Activated naive CD8-positive, alpha-beta T cell treated with anti-CD3 and anti-CD28 coated beads, Interleukin-2, amount 50 U/mL, for 16 hours (primary cell): ENCODE measurements around the gene MOGAT1.
"Not testable (repeated sequence)": the region's sequence is repeated elsewhere in the genome, so short reads cannot be mapped to it uniquely, and the experiment has no call there.

Experiments
- DNase-seq: peaks from one replicate; pipeline ENCODE4 v3.0.0-alpha.2; 2020; ENCODE audit warnings: low read depth, low spot score

The MOGAT1 gene

GRCh38 chr2:222710736-222711135 is 39.3 kb downstream of the MOGAT1 start:
- no peak for DNase-seq

GRCh38 chr2:222711315-222711940 is 40.0 kb downstream of the MOGAT1 start:
- DNase-seq = no peak

- no peak for DNase-seq
Observed at GRCh38 chr2:222713002-222713401, 41.5 kb downstream of the MOGAT1 start.

- no peak for DNase-seq
Observed at GRCh38 chr2:222714361-222715241, 43.1 kb downstream of the MOGAT1 start.

GRCh38 chr2:222715742-222716141 is 44.3 kb downstream of the MOGAT1 start:
- DNase-seq = no peak

- not testable (repeated sequence) for DNase-seq
Observed at GRCh38 chr2:222719787-222720186, 48.3 kb downstream of the MOGAT1 start.

GRCh38 chr2:222721597-222721996 is 50.1 kb downstream of the MOGAT1 start:
- not testable (repeated sequence) for DNase-seq

- DNase-seq = no peak
Observed at GRCh38 chr2:222722327-222722946, 51.0 kb downstream of the MOGAT1 start.

- no peak for DNase-seq
Observed at GRCh38 chr2:222724208-222724607, 52.8 kb downstream of the MOGAT1 start.

- DNase-seq = no peak
Observed at GRCh38 chr2:222728621-222729020, 57.2 kb downstream of the MOGAT1 start.

- no peak for DNase-seq
Observed at GRCh38 chr2:222730366-222730999, 59.0 kb downstream of the MOGAT1 start.

- DNase-seq = no peak
Observed at GRCh38 chr2:222731201-222731621, 59.8 kb downstream of the MOGAT1 start.

- DNase-seq = no peak
Observed at GRCh38 chr2:222732489-222733178, 61.2 kb downstream of the MOGAT1 start.

GRCh38 chr2:222733470-222733845 is 62.0 kb downstream of the MOGAT1 start:
- no peak for DNase-seq

GRCh38 chr2:222733846-222734702 is 62.6 kb downstream of the MOGAT1 start:
- DNase-seq = no peak

- DNase-seq = no peak
Observed at GRCh38 chr2:222734703-222735014, 63.2 kb downstream of the MOGAT1 start.

GRCh38 chr2:222736301-222736700 is 64.8 kb downstream of the MOGAT1 start:
- no peak for DNase-seq

GRCh38 chr2:222736924-222737323 is 65.5 kb downstream of the MOGAT1 start:
- no peak for DNase-seq

- no peak for DNase-seq
Observed at GRCh38 chr2:222738312-222738711, 66.9 kb downstream of the MOGAT1 start.

- no peak for DNase-seq
Observed at GRCh38 chr2:222738809-222739208, 67.4 kb downstream of the MOGAT1 start.

- no peak for DNase-seq
Observed at GRCh38 chr2:222739939-222740338, 68.5 kb downstream of the MOGAT1 start.
